HepG2 (cell line): ENCODE measurements around the gene EPHX1. TPM values are rescaled to one million over a fixed set of nuclear protein-coding genes. Genes with fewer than 3 reads are reported as not detected.
A peak's percentile ranks its signal among the peaks of the same experiment; 100 is the strongest.

Experiments used
- ATF7-NPFF ChIP-seq: sonication (generic); formaldehyde crosslinking; IDR thresholded peaks from 2 replicates; pipeline ENCODE4 v1.8.1; 2023; ENCODE audit warnings: mild to moderate bottlenecking, low read depth, missing genetic modification reagents, moderate library complexity
- IRF2 ChIP-seq: IDR thresholded peaks from 2 replicates; pipeline ENCODE4 v1.6.1; 2018; ENCODE audit warnings: missing genetic modification reagents, missing compliant biosample characterization
- KDM5B ChIP-seq: sonication (generic); formaldehyde crosslinking; IDR thresholded peaks from 2 replicates; pipeline ENCODE4 v1.4.0; 2020; ENCODE audit warnings: missing genetic modification reagents, mild to moderate bottlenecking, borderline replicate concordance
- MYC ChIP-seq: sonication (generic); formaldehyde crosslinking; IDR thresholded peaks from 2 replicates; pipeline ENCODE4 v1.9.0; 2021; ENCODE audit warnings: missing genetic modification reagents, borderline replicate concordance
- THAP11 ChIP-seq: IDR thresholded peaks from 2 replicates; pipeline ENCODE4 v1.6.1; 2016; ENCODE audit warnings: missing biosample characterization, missing genetic modification reagents
- YY1 ChIP-seq: IDR thresholded peaks from 2 replicates; pipeline ENCODE4 v1.6.1; 2011; ENCODE audit warnings: low read length, low read depth, moderate library complexity, mild to moderate bottlenecking; ENCODE audit not compliant: insufficient read depth, insufficient replicate concordance
- ZNF329 ChIP-seq: sonication (generic); formaldehyde crosslinking; IDR thresholded peaks from 2 replicates; pipeline ENCODE4 v1.9.0; 2021; ENCODE audit warnings: low read depth, mild to moderate bottlenecking, missing genetic modification reagents
- ZNF644 ChIP-seq: IDR thresholded peaks from 2 replicates; pipeline ENCODE4 v1.6.1; 2016; ENCODE audit warnings: low read depth
- ZNF776 ChIP-seq: sonication (generic); formaldehyde crosslinking; IDR thresholded peaks from 2 replicates; pipeline ENCODE4 v1.4.0; 2020; ENCODE audit warnings: mild to moderate bottlenecking, missing genetic modification reagents
- ZNF788 ChIP-seq: sonication (generic); formaldehyde crosslinking; IDR thresholded peaks from 2 replicates; pipeline ENCODE4 v1.5.0; 2020; ENCODE audit warnings: mild to moderate bottlenecking, missing genetic modification reagents, borderline replicate concordance
- polyA plus RNA-seq, 8 experiments: library from polyadenylated mRNA; depleted of rRNA in 3 of 8; stranded (reverse) in 7 of 8; unstranded in 1 of 8; fragments of >200 nt; fragmentation: Illumina TruSeq in 4 of 8; extraction: Trizol in 4 of 8; gene quantifications; 2 replicates each; pipeline versions ENCODE4 v1.2.1 to v1.2.3, GENCODE V29; 2011 to 2016; ENCODE audit warnings: low read depth in 4 of 8, missing spikeins in 1 of 8, mixed read lengths in 1 of 8; ENCODE audit not compliant: insufficient read depth in 1 of 8
- total RNA-seq, 5 experiments: library from RNA; depleted of rRNA; stranded (reverse); fragments of >200 nt; fragmentation: Illumina TruSeq; extraction: Trizol; gene quantifications; 2 replicates each; pipeline ENCODE4 v1.2.3, GENCODE V29; 2016; ENCODE audit warnings: low read depth in 1 of 5
- TF ChIP-seq, protein P1 (sequence below): sonication (generic); formaldehyde crosslinking; IDR thresholded peaks from 2 replicates; pipeline ENCODE4 v1.9.0; 2021; ENCODE audit warnings: missing genetic modification reagents, borderline replicate concordance
- TF ChIP-seq, protein P2 (sequence below): conservative IDR thresholded peaks from 2 replicates; pipeline ENCODE4 v1.6.1; 2018; ENCODE audit warnings: missing genetic modification reagents
- TF ChIP-seq, protein P3 (sequence below): sonication (generic); formaldehyde crosslinking; IDR thresholded peaks from 2 replicates; pipeline ENCODE4 v1.4.0; 2020; ENCODE audit warnings: missing genetic modification reagents; ENCODE audit errors: not compliant biosample characterization
- TF ChIP-seq, protein P4 (sequence below): IDR thresholded peaks from 2 replicates; pipeline ENCODE4 v1.6.1; 2016; ENCODE audit warnings: low read depth, missing genetic modification reagents, missing compliant biosample characterization

The EPHX1 gene
- total and polyA plus RNA-seq, 2 of the 13 experiments (the other 11 are each of a cell fraction or from before 2014, with no cell fraction given), result 27.7 to 36.5 TPM

DNA sequence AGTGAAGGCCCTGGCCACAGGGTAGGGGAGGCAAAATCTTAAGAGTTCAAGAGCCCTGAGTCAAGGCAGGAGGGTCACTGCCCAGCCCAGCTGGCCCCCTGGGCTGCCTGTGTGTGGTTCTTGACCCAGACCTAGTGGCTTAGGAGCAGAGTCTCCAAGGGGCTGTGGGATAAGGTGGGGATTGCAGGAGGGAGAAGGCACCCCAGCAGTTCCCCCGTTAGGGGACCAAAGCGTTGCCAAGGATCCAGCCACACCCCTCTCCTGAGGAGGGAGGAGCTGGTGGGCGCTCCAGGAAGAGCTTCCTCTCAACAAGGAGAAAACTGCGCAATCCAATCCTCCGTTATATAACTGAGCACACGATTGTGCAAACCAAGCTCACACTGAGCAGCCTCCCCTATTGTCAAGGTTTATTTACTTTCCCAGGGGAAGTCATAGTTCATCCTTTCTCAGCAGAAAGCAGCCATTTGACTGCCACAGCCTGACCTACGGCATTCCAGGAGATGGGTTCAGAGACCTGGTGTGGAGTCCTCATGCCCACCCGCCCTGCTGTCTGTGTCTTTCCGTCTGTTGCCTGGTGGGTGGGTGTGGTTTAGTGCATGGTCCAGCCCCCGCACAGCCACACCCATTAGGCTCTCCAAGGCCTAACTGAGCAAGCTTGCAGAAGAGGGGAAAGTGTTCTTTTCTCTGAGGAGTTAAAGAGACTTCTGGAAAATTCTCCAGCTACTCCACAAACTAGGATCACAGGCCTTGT lies 3.5 kb downstream of the EPHX1 start (continued):
- TF ChIP-seq, protein P1, sequence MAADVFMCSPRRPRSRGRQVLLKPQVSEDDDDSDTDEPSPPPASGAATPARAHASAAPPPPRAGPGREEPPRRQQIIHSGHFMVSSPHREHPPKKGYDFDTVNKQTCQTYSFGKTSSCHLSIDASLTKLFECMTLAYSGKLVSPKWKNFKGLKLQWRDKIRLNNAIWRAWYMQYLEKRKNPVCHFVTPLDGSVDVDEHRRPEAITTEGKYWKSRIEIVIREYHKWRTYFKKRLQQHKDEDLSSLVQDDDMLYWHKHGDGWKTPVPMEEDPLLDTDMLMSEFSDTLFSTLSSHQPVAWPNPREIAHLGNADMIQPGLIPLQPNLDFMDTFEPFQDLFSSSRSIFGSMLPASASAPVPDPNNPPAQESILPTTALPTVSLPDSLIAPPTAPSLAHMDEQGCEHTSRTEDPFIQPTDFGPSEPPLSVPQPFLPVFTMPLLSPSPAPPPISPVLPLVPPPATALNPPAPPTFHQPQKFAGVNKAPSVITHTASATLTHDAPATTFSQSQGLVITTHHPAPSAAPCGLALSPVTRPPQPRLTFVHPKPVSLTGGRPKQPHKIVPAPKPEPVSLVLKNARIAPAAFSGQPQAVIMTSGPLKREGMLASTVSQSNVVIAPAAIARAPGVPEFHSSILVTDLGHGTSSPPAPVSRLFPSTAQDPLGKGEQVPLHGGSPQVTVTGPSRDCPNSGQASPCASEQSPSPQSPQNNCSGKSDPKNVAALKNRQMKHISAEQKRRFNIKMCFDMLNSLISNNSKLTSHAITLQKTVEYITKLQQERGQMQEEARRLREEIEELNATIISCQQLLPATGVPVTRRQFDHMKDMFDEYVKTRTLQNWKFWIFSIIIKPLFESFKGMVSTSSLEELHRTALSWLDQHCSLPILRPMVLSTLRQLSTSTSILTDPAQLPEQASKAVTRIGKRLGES (CRISPR knock-in tag), result peak; percentile 77
- TF ChIP-seq IRF2 (peak; percentile 93), ATF7-NPFF (CRISPR knock-in tag) (peak; percentile 72; the same call in 1 of the 2 replicates), ZNF329 (no peak), ZNF776 (CRISPR knock-in tag) (peak; percentile 47; the same call in 1 of the 2 replicates), YY1 (peak; percentile 70), MYC (CRISPR knock-in tag) (peak; percentile 80; the same call in 1 of the 2 replicates), KDM5B (CRISPR knock-in tag) (peak; percentile 63; the same call in 1 of the 2 replicates), THAP11 (CRISPR knock-in tag) (peak; percentile 89), ZNF788 (CRISPR knock-in tag) (peak; percentile 97; the same call in 1 of the 2 replicates), ZNF644 (CRISPR knock-in tag) (peak; percentile 82)
- TF ChIP-seq, protein P2, sequence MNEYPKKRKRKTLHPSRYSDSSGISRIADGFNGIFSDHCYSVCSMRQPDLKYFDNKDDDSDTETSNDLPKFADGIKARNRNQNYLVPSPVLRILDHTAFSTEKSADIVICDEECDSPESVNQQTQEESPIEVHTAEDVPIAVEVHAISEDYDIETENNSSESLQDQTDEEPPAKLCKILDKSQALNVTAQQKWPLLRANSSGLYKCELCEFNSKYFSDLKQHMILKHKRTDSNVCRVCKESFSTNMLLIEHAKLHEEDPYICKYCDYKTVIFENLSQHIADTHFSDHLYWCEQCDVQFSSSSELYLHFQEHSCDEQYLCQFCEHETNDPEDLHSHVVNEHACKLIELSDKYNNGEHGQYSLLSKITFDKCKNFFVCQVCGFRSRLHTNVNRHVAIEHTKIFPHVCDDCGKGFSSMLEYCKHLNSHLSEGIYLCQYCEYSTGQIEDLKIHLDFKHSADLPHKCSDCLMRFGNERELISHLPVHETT (CRISPR knock-in tag), result no peak
- TF ChIP-seq, protein P3, sequence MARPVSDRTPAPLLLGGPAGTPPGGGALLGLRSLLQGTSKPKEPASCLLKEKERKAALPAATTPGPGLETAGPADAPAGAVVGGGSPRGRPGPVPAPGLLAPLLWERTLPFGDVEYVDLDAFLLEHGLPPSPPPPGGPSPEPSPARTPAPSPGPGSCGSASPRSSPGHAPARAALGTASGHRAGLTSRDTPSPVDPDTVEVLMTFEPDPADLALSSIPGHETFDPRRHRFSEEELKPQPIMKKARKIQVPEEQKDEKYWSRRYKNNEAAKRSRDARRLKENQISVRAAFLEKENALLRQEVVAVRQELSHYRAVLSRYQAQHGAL (CRISPR knock-in tag), result peak; percentile 94
- TF ChIP-seq, protein P4, sequence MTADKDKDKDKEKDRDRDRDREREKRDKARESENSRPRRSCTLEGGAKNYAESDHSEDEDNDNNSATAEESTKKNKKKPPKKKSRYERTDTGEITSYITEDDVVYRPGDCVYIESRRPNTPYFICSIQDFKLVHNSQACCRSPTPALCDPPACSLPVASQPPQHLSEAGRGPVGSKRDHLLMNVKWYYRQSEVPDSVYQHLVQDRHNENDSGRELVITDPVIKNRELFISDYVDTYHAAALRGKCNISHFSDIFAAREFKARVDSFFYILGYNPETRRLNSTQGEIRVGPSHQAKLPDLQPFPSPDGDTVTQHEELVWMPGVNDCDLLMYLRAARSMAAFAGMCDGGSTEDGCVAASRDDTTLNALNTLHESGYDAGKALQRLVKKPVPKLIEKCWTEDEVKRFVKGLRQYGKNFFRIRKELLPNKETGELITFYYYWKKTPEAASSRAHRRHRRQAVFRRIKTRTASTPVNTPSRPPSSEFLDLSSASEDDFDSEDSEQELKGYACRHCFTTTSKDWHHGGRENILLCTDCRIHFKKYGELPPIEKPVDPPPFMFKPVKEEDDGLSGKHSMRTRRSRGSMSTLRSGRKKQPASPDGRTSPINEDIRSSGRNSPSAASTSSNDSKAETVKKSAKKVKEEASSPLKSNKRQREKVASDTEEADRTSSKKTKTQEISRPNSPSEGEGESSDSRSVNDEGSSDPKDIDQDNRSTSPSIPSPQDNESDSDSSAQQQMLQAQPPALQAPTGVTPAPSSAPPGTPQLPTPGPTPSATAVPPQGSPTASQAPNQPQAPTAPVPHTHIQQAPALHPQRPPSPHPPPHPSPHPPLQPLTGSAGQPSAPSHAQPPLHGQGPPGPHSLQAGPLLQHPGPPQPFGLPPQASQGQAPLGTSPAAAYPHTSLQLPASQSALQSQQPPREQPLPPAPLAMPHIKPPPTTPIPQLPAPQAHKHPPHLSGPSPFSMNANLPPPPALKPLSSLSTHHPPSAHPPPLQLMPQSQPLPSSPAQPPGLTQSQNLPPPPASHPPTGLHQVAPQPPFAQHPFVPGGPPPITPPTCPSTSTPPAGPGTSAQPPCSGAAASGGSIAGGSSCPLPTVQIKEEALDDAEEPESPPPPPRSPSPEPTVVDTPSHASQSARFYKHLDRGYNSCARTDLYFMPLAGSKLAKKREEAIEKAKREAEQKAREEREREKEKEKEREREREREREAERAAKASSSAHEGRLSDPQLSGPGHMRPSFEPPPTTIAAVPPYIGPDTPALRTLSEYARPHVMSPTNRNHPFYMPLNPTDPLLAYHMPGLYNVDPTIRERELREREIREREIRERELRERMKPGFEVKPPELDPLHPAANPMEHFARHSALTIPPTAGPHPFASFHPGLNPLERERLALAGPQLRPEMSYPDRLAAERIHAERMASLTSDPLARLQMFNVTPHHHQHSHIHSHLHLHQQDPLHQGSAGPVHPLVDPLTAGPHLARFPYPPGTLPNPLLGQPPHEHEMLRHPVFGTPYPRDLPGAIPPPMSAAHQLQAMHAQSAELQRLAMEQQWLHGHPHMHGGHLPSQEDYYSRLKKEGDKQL, result peak; percentile 93
